H7 (cell line): Measurements from ENCODE around the gene AP3B1. TPM values are rescaled to one million over a fixed set of nuclear protein-coding genes. Genes with fewer than 3 reads are reported as not detected.

Source experiments
- DNase-seq: peaks from one replicate; pipeline ENCODE4 v3.0.0; 2012
- H3K27me3 ChIP-seq: 2 replicates; pipeline ENCODE4 v1.6.0; 2011; ENCODE audit warnings: mild to moderate bottlenecking, low read length; ENCODE audit not compliant: control insufficient read depth, insufficient read depth
- H3K36me3 ChIP-seq: replicated peaks from 2 replicates; pipeline ENCODE4 v1.5.1; 2011; ENCODE audit warnings: low read length; ENCODE audit not compliant: control insufficient read depth, insufficient read depth
- H3K4me3 ChIP-seq: 2 replicates; pipeline ENCODE4 v1.5.1; 2011; ENCODE audit warnings: low read depth, mild to moderate bottlenecking, control low read depth, low read length, moderate library complexity; ENCODE audit not compliant: insufficient read depth
- total RNA-seq: library from RNA; depleted of rRNA; stranded (reverse); fragments of >200 nt; shearing (Covaris generic); gene quantifications from 2 replicates; pipeline ENCODE4 v1.2.3, GENCODE V29; 2014

The AP3B1 gene
- total RNA-seq, 1 experiment from 2014 or later = 40.1 TPM

- no peak for DNase-seq
- Histone ChIP-seq H3K4me3 (no peak overlapping the region), H3K36me3 (no peaks in the 10 kb centered on the region), H3K27me3 (no peaks in the 10 kb centered on the region)
Observed at GRCh38 chr5:78279194-78279593, 15.3 kb downstream of the AP3B1 start.

GRCh38 chr5:78277715-78278114 lies 16.8 kb downstream of the AP3B1 start:
- no peak for DNase-seq
- Histone ChIP-seq H3K27me3 (no peaks in the 10 kb centered on the region), H3K4me3 (no peak overlapping the region), H3K36me3 (no peaks in the 10 kb centered on the region)

- no peak for DNase-seq
- Histone ChIP-seq H3K4me3 (no peak overlapping the region), H3K36me3 (no peaks in the 10 kb centered on the region), H3K27me3 (no peaks in the 10 kb centered on the region)
Observed at GRCh38 chr5:78275998-78276543, 18.4 kb downstream of the AP3B1 start.

GRCh38 chr5:78274540-78275197 lies 19.8 kb downstream of the AP3B1 start:
- Histone ChIP-seq H3K36me3 (no peaks in the 10 kb centered on the region), H3K4me3 (no peak overlapping the region), H3K27me3 (no peaks in the 10 kb centered on the region)
- no peak for DNase-seq

- Histone ChIP-seq H3K27me3 (no peaks in the 10 kb centered on the region), H3K36me3 (no peaks in the 10 kb centered on the region), H3K4me3 (no peak overlapping the region)
- DNase-seq = no peak
Observed at GRCh38 chr5:78273436-78273835, 21.1 kb downstream of the AP3B1 start.

- no peak overlapping the region for H3K4me3 ChIP-seq
- no peak for DNase-seq
Observed at GRCh38 chr5:78271766-78272165, 22.7 kb downstream of the AP3B1 start.

GRCh38 chr5:78269088-78269703 lies 25.3 kb downstream of the AP3B1 start:
- no peaks in the 10 kb centered on the region; the same call in none of the 2 replicates for H3K36me3 ChIP-seq
- no peaks in the 10 kb centered on the region for H3K27me3 ChIP-seq
- DNase-seq = no peak
- H3K4me3 ChIP-seq = no peak overlapping the region

More at GRCh38 chr5:78271766-78272165, 22.7 kb downstream of the AP3B1 start:
- Histone ChIP-seq H3K27me3 (no peaks in the 10 kb centered on the region), H3K36me3 (no peaks in the 10 kb centered on the region; the same call in 1 of the 2 replicates)

GRCh38 chr5:78268356-78268755 lies 26.1 kb downstream of the AP3B1 start:
- Histone ChIP-seq H3K4me3 (no peak overlapping the region), H3K27me3 (no peaks in the 10 kb centered on the region), H3K36me3 (no peaks in the 10 kb centered on the region; the same call in none of the 2 replicates)
- no peak for DNase-seq

- H3K36me3 ChIP-seq = no peaks in the 10 kb centered on the region; the same call in none of the 2 replicates
- H3K4me3 ChIP-seq = no peak overlapping the region
- no peaks in the 10 kb centered on the region for H3K27me3 ChIP-seq
- no peak for DNase-seq
Observed at GRCh38 chr5:78265163-78265562, 29.3 kb downstream of the AP3B1 start.

GRCh38 chr5:78264600-78264999 lies 29.9 kb downstream of the AP3B1 start:
- Histone ChIP-seq H3K4me3 (no peak overlapping the region), H3K36me3 (no peaks in the 10 kb centered on the region; the same call in none of the 2 replicates), H3K27me3 (no peaks in the 10 kb centered on the region)
- no peak for DNase-seq

- Histone ChIP-seq H3K36me3 (no peaks in the 10 kb centered on the region; the same call in 1 of the 2 replicates), H3K4me3 (no peak overlapping the region), H3K27me3 (no peaks in the 10 kb centered on the region)
- no peak for DNase-seq
Observed at GRCh38 chr5:78260771-78261170, 33.7 kb downstream of the AP3B1 start.

- Histone ChIP-seq H3K4me3 (no peak overlapping the region), H3K36me3 (no peaks in the 10 kb centered on the region), H3K27me3 (no peaks in the 10 kb centered on the region)
- no peak for DNase-seq
Observed at GRCh38 chr5:78253201-78253600, 41.3 kb downstream of the AP3B1 start.

- H3K4me3 ChIP-seq = no peak overlapping the region
- H3K36me3 ChIP-seq = no peaks in the 10 kb centered on the region
- DNase-seq = no peak
Observed at GRCh38 chr5:78252715-78253114, 41.8 kb downstream of the AP3B1 start.

GRCh38 chr5:78251663-78252284 lies 42.7 kb downstream of the AP3B1 start:
- Histone ChIP-seq H3K27me3 (no peaks in the 10 kb centered on the region), H3K4me3 (no peak overlapping the region), H3K36me3 (no peaks in the 10 kb centered on the region)
- DNase-seq = no peak

More at GRCh38 chr5:78252715-78253114, 41.8 kb downstream of the AP3B1 start:
- H3K27me3 ChIP-seq = no peaks in the 10 kb centered on the region

GRCh38 chr5:78245136-78245535 lies 49.4 kb downstream of the AP3B1 start:
- DNase-seq = no peak
- Histone ChIP-seq H3K4me3 (no peak overlapping the region), H3K27me3 (no peaks in the 10 kb centered on the region), H3K36me3 (no peaks in the 10 kb centered on the region)
